KOPT-K1 (cell line): ENCODE measurements around the gene KDM3B.

Source experiments
- H3K27ac ChIP-seq: fragments of 200-600 bp; sonication (generic); 2 replicates; pipeline ENCODE4 v1.5.1; 2016; ENCODE audit warnings: antibody characterized with exemption, mild to moderate bottlenecking, low read depth, low read length; ENCODE audit not compliant: poor library complexity, severe bottlenecking
- H3K36me3 ChIP-seq: fragments of 200-600 bp; sonication (generic); 2 replicates; pipeline ENCODE4 v1.5.1; 2017; ENCODE audit warnings: antibody characterized with exemption, mild to moderate bottlenecking, low read length, moderate library complexity; ENCODE audit not compliant: insufficient read depth
- H3K9me3 ChIP-seq: fragments of 200-600 bp; sonication (generic); 2 replicates; pipeline ENCODE4 v1.5.1; 2017; ENCODE audit warnings: antibody characterized with exemption, low read length, mild to moderate bottlenecking; ENCODE audit not compliant: insufficient read depth, poor library complexity, severe bottlenecking

Gene KDM3B

DNA sequence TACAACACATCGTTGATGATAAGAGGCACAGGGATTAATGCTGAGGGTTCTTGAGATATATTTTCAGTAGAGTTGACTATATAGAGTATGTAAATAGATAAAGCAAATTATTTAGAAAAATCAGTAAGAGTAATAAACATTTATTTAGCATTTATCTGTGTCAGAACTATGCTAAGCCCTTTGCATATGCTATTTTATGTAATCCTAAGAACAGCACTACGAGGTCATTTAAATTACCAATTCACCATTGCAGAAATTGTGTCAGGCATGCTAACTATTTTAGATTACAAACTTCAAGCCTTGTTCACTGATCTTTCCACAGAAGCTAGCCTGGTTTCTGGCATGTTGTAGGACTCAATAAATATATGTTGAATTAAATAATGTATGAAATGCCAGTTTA, 66.0 kb downstream of the KDM3B start:
- Histone ChIP-seq H3K36me3 (peaks cover 99% of the 10 kb centered on the region), H3K9me3 (no peaks in the 10 kb centered on the region), H3K27ac (no peak overlapping the region)

DNA sequence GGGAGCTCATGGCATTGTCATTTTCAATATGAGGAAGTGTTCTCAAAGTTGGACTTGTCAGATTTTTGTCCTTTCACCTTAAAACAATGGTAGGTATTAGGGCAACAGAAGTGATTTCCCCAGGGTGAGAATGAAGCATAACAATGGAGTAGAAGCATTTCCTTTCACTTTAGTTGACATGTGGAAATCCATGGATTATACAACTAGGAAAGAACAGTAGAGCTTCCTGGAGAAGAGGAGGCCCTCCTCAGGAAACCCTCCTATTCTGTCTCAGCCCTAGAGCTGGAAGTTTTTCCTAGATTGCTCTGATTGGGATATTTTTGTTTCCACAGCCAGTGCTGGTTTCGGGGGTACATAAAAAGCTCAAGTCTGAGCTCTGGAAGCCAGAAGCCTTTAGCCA, 72.6 kb downstream of the KDM3B start:
- H3K36me3 ChIP-seq, result peaks cover 97% of the 10 kb centered on the region
- no peak overlapping the region for H3K27ac ChIP-seq
- H3K9me3 ChIP-seq, result no peaks in the 10 kb centered on the region

DNA sequence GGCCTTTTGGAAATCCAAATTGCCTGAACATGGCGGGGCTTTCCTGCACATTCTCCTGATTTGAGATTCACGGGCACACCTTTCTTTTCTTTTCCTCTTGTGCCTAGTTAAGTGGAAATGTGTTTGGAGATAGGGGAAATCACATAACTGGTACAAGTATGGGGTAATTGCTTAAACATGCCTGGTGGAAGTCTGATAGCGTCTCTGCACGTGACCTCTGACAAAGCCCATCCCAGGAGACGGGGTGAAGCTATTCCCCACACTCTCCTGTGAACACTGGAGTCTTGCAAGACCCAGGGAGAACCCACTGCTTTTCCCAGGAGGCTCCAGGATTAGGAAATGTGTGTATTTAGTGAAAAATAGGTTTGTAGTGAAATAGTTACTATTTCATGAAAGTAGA, 83.5 kb downstream of the KDM3B start:
- no peaks in the 10 kb centered on the region for H3K9me3 ChIP-seq
- no peak overlapping the region for H3K27ac ChIP-seq
- peaks cover 62% of the 10 kb centered on the region for H3K36me3 ChIP-seq

DNA sequence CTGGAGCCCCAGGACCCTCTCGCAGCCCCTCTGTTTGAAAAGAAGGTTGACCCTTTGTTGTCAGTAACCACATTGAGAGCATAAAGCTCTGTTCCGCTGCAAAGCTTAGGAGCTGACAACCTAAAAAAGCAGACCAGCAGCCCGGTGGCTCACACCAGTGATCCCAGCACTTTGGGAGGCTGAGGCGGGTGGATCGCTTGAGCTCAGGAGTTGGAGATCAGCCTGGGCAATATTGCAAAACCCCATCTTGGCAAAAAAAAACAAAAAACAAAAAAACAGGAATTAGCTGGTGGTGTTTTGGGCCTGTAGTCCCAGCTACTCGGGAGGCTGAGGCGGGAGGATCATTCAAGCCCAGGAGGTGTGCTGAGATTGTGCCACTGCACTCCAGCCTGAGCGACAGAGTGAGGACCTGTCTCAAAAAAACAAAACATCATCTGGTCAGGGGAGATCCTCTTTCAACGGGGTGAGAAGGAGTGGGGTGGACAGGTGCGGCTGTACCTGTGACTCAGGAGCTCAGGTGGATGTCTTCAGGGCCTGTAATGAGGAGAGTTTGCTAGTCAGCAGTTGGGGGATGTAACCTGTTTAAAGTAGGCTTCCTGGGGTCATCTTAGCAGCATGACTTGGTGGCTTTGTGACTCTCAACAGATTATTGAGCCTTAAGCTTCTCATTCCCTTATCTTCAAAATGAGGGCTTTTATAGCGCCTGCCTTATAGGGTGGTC, 85.7 kb downstream of the KDM3B start:
- Histone ChIP-seq H3K27ac (peak overlapping the region; percentile 49), H3K9me3 (no peaks in the 10 kb centered on the region), H3K36me3 (peaks cover 40% of the 10 kb centered on the region)

DNA sequence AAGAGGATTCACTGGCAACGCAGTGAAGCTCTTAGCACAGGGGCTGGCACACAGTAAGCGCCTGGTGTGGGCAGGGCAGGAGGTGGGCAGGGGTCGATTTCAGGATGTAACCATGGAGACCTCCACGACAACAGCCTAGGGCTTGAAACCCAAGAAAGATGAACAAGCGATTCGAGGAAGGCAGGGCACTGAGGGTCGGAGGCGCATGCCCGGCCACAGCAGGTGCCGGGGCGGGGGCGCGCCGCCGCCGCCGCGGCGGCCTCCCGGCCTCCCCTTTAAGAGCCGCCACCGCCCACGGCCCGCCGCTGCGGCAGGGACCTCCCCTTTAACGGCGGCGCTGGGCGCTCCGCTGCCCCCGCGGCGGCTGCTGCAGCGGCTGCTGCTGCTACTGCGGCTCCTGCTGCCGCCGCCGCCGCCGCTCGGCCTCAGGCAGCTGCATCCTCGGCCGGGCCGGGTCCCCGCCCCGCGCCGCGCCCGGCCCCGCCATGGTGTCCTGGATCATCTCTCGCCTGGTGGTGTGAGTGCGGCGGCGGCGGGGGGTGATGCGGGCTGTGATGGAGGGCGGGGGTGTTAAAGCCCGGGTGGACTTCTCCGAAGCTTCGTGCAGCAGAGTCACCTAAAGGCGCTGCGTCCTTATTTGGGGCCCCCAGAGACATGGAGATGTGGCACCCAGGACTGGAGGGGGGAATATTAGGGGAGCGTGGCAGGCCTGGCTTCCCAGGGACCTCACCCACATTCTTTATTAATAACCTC, 86.4 kb downstream of the KDM3B start, which contains the start of gene REEP2:
Gene REEP2, plus strand, starts transcription at position 334 of the 753 bp plus-strand sequence. Its CDS starts 152 bp downstream, at position 486.
- no peaks in the 10 kb centered on the region for H3K9me3 ChIP-seq
- H3K27ac ChIP-seq, result peak within 1 kb of the TSS; percentile 49
- peaks cover 33% of the 10 kb centered on the region for H3K36me3 ChIP-seq

DNA sequence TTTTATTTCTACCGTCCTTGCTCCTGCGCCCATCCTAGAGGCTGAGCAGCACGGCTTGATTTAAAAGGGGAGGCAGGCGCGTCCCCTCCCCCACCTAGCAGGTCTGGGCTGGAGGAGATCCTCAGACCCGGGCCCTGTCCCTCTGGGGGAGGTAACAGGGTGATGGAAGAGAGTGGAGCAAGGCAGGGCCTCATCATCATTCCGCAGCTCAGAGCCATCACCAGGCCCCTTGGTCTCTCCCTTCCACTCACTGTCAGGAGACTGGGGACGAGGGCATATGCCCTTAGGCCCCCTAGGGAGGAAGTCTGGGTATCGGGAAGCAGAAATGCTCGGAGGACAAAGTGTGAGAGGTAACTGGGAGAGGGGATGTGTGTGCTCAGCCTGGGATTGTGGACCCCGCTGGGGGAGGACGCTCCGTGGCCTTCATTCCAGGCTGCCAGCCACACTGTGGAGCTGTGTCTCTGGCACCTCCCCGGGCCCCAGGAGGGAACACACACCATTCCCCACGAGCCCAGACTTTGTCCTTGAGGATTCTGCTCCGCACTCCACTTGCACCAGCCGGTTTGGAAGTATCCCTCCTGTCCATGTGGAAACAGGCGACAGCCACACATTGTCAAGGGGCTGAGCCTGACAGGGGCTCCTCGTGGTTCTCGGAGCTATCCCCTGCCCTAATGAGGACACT, 87.1 kb downstream of the KDM3B start:
- Histone ChIP-seq H3K9me3 (no peaks in the 10 kb centered on the region), H3K27ac (peak overlapping the region; percentile 49), H3K36me3 (peaks cover 26% of the 10 kb centered on the region)

DNA sequence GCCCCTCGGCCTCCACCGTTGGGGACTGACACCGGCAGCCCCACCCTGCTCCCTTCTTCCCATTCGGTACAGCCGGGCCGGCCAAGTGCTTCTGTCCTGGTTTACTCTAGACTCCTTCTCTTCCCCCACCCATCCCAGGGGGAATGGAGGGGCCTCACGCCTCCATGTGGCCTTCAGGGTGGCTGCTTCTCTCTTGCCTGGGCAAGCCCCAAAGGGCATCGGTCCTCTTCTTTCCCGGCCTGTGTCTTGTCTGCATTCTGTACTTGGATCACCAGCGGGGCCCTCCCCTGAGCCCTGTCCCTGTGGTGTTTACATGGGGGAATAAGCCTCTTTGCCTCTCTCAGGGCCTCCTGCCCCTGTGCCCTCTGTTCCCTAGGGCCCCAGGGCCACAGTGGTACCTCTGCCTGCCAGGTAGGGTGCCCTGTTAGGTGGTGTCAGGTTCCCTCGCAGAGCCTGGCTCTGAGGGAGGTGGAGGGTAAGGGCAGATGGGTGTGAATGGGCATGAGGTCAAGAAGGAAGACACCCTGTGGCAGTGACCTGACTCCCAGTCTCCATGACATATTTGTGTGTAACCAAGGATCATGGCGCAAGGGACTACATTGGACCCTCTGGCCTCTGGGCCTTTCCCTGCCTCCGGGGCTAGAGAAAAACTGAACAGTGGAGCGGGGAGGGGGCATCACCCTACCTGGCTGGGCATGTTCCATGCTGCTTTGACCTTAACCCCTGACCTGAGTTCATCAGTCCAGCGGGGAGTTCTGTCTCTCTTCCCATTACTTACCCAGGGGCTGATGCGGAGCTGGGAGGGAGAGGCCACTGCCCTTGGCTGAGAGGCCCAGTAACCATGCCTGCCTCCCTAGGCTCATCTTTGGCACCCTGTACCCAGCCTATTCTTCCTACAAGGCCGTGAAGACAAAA, 87.9 kb downstream of the KDM3B start:
- Histone ChIP-seq H3K27ac (no peak overlapping the region), H3K9me3 (no peaks in the 10 kb centered on the region), H3K36me3 (peaks cover 18% of the 10 kb centered on the region)

DNA sequence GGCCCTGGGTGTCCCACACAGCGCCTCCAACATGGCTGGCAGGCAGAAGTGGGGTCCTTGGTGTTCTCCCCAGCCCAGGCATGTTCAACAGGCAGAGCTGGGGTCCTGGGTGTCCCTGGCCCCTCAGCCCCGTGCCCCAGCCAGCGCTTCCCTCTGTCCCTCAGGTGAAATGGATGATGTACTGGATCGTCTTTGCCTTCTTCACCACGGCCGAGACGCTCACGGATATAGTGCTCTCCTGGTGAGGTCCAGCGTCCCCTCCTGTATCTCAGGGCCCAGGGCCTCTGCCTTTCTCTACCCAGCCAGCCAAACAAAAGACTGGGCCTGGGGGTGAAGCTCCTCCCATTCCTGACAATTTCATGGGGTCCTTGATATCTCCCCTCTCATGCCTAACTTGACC, 88.7 kb downstream of the KDM3B start:
- Histone ChIP-seq H3K9me3 (no peaks in the 10 kb centered on the region), H3K27ac (no peak overlapping the region), H3K36me3 (peaks cover 10% of the 10 kb centered on the region)

DNA sequence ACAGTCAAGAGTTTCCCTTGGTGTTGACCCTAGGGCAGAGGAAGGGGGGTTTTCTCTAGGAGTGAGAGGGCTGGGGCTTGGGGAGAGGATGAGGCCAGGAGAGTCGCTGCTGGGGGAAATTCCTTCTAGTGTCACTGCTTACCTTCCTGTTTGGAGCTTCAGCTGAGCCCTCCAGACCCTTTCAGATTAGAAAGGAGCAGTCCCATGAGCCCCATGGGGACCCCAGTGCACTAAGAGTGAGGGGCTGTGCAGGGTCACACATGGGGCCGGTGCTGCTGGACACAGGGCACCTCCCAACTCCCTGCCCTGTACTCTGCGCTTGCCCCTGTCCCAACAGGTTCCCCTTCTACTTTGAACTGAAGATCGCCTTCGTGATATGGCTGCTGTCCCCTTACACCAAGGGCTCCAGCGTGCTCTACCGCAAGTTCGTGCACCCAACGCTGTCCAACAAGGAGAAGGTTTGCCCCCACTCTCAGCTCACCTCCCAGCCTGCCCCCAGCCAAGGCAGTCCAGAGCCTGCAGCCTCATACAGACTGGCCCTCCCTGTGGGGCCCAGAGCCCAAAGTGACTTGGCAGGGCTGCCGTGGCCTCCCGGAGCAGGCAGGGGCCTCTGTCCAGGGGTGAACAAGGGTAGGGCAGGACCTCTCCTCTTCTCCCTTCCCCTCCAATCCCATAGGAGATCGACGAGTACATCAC, 91.7 kb downstream of the KDM3B start:
- Histone ChIP-seq H3K9me3 (no peaks in the 10 kb centered on the region), H3K36me3 (no peaks in the 10 kb centered on the region), H3K27ac (no peak overlapping the region)

DNA sequence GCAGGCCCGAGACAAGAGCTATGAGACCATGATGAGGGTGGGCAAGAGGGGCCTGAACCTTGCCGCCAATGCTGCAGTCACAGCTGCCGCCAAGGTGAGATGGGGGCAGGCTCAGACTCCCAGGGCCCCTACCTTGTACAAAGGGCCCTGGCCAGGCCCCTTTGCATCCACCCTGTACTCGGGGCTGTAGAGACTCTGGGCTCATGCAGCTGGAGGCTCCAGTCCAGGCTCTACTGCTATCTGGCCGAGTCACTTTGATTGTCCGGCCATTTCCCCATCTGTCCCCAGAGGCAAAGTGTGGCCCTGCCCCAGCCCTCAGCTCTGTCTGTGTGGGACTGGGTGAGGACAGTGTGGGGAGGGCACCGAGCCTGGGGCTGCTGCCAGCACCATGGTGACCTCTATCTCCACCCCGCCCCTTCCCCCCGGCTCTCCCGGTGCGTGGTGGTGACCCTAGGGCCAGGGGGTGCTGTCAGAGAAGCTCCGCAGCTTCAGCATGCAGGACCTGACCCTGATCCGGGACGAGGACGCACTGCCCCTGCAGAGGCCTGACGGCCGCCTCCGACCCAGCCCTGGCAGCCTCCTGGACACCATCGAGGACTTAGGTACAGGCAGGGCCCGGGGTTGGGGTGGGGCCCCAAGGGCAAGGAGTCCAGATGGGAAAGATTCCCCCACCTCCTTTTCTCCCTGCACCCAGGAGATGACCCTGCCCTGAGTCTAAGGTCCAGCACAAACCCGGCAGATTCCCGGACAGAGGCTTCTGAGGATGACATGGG, 92.5 kb downstream of the KDM3B start:
- Histone ChIP-seq H3K36me3 (no peaks in the 10 kb centered on the region), H3K9me3 (no peaks in the 10 kb centered on the region), H3K27ac (no peak overlapping the region)

DNA sequence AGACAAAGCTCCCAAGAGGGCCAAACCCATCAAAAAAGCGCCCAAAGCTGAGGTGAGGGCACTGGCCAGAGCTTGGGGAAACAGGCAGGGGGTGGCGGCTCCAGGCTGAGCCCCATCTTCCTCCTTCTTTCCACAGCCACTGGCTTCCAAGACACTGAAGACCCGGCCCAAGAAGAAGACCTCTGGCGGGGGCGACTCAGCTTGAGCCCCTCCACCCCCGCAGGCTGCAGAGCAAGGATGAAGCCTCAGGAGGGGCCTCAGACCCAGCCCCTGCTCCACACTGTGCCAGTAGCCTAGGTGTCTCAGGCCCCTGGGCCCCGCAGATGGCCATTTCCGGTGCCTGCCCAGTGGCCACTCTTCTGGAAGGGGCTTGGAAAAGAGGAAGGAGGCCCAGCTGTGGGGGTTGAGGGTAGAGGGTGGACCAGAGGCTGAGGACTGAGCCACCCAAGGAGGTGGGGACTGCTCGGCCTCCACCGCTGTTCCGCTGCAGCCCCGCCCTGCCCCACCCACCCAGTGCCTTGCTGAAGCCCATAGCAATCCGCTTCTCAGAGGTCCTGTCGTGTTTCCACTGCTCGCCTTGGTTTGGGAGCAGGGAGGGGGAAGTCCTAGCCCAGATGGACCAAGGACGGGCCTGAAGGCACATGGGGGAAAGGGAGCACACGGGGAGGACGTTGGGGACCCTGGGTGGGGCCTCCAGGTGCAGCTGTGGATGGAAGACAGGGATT, 93.2 kb downstream of the KDM3B start:
- Histone ChIP-seq H3K36me3 (no peaks in the 10 kb centered on the region), H3K27ac (no peak overlapping the region), H3K9me3 (no peaks in the 10 kb centered on the region)

DNA sequence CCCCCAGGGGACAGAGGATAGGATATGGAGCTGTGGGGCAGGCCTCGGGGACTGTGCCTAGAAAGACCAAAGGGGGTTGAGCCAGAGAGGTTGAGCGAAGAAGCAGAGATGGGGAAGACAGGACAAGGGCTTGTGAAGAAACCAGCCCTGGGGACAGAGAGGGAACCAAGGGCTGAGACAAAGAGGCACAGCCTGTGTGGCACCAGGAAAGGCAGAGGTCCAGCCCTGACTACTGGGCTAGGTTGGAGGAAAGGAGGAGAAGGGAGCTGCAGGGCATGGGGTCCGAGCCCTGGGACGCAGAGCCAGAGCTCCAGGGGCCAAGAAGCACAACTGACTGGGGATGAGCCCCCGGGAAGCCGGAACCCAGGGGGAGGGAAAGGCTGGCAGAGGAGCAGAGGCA, 95.6 kb downstream of the KDM3B start:
- Histone ChIP-seq H3K9me3 (no peaks in the 10 kb centered on the region), H3K36me3 (no peaks in the 10 kb centered on the region), H3K27ac (no peak overlapping the region)
